NK-92 treated with Interleukin-12 subunit alpha and Interleukin-12 subunit beta, amount 100 ng/mL, for 24 hours (cell line): ENCODE results near the gene SLC7A10.
"Not testable (repeated sequence)": the region's sequence is repeated elsewhere in the genome, so short reads cannot be mapped to it uniquely, and the experiment has no call there.

ENCODE experiments used
- DNase-seq: peaks from one replicate; lab custom pipeline; 2025; lab: John Stamatoyannopoulos, UW

SLC7A10 gene

GRCh38 chr19:33238481-33239149 lies 13.0 kb upstream of the SLC7A10 start:
- DNase-seq = no peak

DNA sequence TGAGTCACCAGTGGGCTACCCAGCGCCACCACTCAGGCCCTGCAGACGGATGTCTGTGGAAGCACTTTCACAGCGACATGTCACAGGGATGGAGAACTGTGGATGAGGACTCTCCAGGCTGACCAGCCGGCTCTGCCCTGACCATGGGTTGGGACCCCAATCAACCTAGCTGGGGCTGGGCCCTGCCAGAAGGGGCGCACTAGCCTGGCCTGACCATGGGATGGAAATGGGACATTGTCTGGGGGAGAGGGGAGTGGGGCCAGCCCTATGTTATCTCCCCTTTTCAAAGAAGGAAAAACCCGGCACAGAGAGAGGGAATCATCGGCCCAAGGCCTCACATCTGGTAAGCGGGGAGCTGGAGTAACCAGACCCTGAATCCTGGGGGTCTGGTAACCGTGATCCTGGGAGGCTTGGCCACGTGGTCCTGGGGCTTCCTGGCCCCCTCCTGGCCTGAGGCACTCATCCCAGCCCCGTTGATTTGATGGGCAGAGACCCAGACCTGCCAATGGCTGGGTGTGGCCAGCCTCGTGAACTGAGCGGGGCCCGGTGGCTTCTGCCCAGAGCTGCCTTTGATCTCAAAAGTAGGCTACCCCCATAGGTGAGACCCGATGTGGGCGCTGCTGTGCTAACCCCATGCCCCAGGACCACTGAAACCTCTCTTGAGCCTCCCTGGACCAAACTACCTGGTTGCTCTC lies 11.2 kb upstream of the SLC7A10 start:
- no peak for DNase-seq

GRCh38 chr19:33235996-33236350 lies 10.3 kb upstream of the SLC7A10 start:
- DNase-seq = no peak

- peak; percentile 34 for DNase-seq
These were observed 9.8 kb upstream of the SLC7A10 start for GRCh38 chr19:33235269-33235995.

- DNase-seq = no peak
These were observed 9.1 kb upstream of the SLC7A10 start for GRCh38 chr19:33234736-33235135.

DNA sequence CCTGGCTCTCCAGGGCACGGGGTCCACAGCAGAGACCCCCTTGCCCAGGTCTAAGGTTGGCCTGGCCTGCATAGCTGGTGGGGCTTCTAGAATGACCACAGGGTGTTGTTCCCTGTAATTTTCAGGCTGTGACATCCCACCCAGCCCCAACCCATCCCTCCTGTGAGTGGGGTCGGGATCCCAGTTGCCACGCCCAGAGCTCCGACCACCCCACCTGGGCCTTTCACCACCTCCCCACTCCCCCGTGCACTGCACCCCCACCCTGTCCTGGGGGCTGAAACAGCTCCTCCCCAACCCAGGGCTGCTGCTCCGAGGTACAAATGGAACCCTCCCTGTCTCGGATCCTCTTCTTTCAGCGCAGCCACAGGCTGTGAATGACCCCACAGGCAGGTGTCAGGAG lies 8.4 kb upstream of the SLC7A10 start:
- DNase-seq = no peak

DNA sequence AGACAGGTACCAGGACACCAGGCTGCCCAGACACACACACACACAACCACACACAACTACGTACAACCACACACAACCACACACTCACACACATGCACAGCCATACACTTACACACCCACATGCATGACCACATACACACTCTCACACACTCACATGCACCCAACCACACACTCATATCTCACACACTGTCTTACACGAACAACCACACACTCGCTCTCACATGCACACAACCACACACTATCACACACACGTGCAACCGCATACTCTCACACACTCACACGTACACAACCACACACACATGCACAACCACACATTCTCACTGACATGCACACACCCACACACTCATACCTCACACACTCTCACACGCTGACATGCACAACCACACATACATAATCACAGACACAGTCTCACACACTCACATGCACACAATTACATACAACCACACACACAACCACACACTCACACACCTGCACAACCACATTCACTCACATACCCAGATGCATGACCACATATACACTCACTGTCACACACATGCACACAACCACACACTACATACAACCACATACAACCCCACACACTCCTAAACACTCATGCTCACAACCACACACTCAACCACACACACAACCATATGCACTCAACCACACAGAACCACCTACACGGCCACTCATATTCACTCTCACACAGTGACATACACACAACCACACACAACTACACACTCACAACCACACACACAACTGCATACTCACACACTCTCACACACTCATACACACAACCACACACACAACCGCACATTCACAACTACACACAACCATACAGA lies 7.6 kb upstream of the SLC7A10 start:
- no peak for DNase-seq

DNA sequence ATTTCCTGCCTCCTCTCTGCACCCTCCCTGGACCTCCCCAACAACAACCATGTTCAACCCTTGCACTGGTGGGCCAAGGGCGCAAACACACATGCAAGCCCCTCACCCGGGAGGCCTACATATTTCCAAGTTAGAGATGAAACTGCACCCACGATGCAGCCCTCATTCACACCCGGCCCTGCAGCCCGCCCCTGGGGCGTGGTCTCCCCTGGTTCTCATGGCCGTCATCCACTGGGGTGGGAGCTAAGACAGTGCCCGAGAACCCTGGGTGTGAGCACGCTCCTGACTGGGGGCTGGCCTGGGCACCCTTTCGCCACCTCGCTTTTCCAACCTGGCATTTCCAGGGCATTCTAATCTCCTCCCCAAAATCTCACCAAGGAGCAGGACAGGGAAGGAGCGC lies 7.0 kb upstream of the SLC7A10 start:
- DNase-seq = no peak

DNA sequence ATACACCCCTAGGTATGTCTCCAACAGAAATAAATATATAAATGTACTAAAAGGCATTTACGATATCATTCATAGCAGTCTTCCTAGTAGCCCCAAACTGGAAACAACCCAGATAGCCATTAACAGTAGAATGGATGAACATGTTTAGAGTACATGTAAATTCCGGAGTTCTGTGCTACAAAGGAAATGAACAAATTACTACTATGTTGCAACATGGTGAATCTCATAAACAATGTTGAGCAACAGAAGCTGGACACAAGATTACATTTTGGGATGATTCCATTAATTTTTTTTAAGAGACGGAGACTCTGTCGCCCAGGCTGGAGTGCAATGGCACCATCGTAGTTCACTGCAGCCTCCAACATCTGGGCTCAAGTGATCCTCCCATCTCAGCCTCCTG lies 5.9 kb upstream of the SLC7A10 start:
- no peak for DNase-seq

- DNase-seq = no peak
These were observed 4.3 kb upstream of the SLC7A10 start for GRCh38 chr19:33229962-33230361.

DNA sequence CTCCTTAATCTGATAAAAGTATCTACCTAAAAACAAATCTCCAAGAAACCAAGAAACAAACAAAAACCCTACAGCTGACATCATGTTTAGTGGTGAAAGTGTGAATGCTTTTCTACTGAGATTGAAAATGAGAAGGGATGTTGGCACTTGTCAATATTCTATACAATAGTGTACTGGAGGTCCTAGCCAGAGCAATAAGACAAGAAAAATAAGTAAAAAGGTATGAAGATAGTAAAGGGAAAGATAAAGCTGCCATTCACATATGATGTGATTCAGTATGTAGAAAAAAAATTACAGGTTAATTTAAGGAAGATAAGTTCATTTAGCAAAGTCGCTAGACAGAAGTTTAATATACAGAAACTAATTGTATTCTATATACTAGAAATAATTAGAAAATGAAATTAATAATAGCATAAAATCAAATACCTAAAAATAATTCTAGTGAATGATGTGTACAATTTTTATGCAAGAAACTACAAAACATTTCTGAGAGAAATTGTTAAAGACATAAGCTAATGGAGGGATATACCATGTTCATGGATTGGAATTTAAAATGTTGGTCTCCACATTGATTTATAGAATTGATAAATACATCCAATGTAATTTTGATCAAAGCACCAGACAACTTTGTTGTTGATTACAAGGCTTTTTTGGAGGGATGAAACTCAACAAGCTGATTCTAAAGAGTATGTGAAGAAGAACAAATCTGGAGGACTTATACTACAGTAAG lies 2.4 kb upstream of the SLC7A10 start:
- DNase-seq = no peak

DNA sequence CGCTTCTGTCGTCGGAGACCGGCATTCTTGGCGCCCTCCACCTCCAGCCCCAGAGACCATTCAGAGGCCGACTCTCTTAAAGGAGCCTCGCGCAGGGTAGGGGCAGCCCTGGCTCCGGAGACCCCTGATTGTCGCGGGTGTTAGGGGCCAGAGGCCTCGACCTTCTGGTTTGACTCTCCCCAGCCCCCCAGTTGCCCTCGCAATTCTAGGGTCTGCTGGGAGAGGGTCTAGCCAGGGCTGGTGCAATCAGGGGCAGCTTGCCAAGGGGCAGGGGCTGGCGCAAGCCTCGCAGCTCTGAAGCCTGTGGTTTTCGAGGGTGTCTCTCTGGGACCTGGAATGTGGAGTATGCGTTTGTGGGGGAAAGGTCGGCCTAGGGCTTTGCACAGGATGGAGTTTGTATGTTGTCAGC lies 1.6 kb upstream of the SLC7A10 start:
- DNase-seq = no peak

- no peak for DNase-seq
These were observed 1.0 kb upstream of the SLC7A10 start for GRCh38 chr19:33226550-33227241.

DNA sequence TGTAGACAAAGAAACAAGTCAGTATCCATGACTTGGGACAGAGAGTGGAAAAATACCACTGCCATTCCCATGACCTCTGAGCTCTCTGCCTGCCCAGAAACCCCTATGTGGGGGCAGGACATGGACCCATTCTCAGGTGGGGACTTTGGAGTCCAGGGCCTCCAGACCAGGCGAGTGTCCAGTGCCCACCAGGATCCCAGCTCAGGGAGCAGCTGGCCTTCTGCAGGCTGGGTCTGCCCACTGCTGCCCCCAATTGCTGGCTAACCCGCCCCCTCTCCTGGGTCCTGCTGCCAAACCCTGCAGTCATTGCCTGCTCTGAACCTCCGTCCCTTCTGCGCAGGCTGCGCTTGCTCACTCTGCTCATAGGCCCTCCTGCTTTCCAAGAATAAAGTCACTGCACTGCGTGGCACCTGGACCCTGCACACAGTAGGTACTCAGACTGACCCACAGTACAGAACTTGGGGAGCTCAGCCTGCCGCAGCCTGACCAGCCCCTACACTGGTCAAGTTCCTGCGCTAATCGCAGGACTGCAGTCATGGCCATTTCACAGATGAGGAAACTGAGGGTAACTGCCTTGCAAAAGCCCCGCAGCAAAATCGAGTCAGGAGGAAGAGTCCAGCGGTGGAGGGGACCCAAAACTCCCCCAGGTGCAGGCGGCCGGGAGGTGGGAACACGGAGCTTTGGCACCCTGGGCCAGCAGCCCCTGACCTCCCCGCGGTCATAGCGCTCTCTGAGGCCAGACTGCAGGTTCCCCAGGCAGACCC lies 774 bp downstream of the SLC7A10 start:
- DNase-seq = no peak

- DNase-seq = not testable (repeated sequence)
These were observed 3.4 kb downstream of the SLC7A10 start for GRCh38 chr19:33222255-33222654.

GRCh38 chr19:33221638-33222037 lies 4.0 kb downstream of the SLC7A10 start:
- no peak for DNase-seq

DNA sequence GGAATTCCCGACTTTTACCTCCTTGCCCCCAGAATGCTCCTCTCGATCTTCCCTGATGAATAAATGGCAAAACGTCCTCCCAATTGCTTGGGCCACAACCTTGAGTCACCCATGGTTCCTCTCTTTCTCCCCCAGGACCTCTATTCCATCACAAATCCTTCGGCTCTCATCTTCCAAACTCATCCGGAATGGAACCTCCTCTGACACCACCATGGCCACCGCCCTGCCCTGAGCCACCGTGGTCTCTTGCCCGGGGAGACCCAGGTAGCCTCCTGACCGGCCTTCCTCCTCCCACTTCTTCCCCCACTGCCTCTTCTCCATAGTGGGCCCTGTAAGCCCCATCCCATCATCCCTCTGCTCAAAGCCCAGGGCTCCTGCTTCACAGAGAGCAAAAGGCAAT lies 4.9 kb downstream of the SLC7A10 start:
- no peak for DNase-seq

DNA sequence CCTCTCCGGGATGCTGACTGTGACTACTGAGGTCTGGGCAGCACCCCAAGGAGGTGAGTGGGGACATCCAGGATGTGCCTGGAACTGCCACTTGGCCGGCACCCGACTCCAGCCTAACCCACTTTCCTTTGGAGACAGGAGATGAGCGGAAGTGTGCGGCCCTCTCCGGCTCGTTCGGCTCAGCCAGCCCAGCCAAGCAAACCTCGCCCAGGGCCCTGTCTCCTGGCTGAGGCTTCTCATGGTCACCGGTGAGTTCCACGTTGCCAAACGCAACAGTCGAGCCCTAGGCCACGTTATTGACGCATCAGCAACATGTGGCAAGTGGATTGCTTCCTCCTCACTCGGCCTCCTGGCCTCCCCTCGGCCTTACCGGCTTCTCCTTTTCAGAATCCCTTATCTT lies 5.5 kb downstream of the SLC7A10 start:
- no peak for DNase-seq

DNA sequence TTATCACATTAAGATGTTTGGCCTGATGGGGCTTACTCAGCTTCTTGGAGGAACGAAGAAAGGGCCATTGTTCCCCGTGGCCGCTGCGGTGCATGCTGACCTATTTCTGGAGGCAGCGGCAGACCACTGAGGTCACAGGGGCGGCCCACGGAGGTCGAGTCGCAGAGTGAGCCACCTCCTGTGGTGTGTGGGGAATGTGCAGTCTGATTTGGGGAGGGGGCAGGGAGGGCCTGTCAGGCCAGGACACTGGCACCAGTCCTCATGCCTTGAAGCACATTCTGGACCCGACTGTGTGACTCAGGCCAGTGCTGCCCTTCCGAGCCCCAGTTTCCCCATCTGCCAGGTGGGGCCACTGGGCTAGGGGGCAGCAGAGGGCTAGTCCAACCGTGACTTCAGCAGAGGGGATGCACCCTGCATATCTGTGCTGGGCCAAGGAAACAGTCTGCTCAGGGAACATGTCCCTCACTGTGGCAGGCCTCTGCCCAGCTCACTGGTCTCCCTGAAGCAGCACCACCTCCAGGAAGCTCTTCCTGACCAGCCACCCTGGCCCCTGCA lies 6.3 kb downstream of the SLC7A10 start:
- DNase-seq = no peak

DNA sequence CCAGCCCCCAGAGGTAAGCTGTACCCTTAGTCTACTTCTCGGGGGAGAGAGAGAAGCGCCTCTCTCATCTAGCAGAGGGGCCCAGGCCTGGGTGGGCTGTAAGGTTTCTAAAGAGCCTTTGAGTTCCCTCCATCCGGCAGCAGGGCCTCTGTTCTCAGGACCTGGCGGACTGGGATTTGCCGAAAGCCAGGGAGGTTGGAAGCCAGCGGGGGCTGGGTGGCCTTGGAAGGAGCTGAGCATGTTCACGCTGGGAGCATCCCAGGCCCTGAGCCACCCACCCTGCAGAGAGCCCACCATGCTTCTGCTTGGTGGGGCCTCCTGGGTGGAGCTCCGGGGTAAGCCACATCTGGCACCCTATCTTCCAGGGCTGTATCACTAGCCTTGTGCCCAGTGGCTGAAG lies 7.8 kb downstream of the SLC7A10 start:
- DNase-seq = no peak
